OCI-LY1 (cell line): ENCODE data around the gene RAB25.

Experiments used
- H2AFZ ChIP-seq: fragments of 200-600 bp; sonication (generic), shearing (Covaris generic); 2 replicates; pipeline ENCODE4 v1.6.0; 2014; ENCODE audit warnings: antibody characterized with exemption, mild to moderate bottlenecking, low read length
- H3F3A ChIP-seq: fragments of 200-600 bp; sonication (generic), shearing (Covaris generic); 2 replicates; pipeline ENCODE4 v1.6.0; 2014; ENCODE audit warnings: mild to moderate bottlenecking, antibody characterized with exemption, low read length, moderate library complexity; ENCODE audit not compliant: insufficient read depth
- H3K27ac ChIP-seq: fragments of 200-600 bp; sonication (generic); 2 replicates; pipeline ENCODE4 v1.5.1; 2014; ENCODE audit warnings: low read length, mixed run types, mild to moderate bottlenecking, low read depth; ENCODE audit not compliant: poor library complexity, severe bottlenecking
- H3K27me3 ChIP-seq: fragments of 200-600 bp; sonication (generic); 2 replicates; pipeline ENCODE4 v1.6.0; 2014; ENCODE audit warnings: antibody characterized with exemption, mild to moderate bottlenecking, low read length, moderate library complexity; ENCODE audit not compliant: insufficient read depth
- H3K36me3 ChIP-seq: fragments of 200-600 bp; sonication (generic); 2 replicates; pipeline ENCODE4 v1.6.1; 2014; ENCODE audit warnings: mild to moderate bottlenecking, antibody characterized with exemption, low read length, moderate library complexity, mixed read lengths; ENCODE audit not compliant: insufficient read depth
- H3K4me1 ChIP-seq: fragments of 200-600 bp; sonication (generic); 2 replicates; pipeline ENCODE4 v1.5.1; 2014; ENCODE audit warnings: mild to moderate bottlenecking, low read length, moderate library complexity; ENCODE audit not compliant: insufficient read depth, severe bottlenecking
- H3K4me2 ChIP-seq: fragments of 200-600 bp; sonication (generic), shearing (Covaris generic); 2 replicates; pipeline ENCODE4 v1.6.1; 2014; ENCODE audit warnings: low read length
- H3K4me3 ChIP-seq: fragments of 200-600 bp; sonication (generic); 2 replicates; pipeline ENCODE4 v1.5.1; 2014; ENCODE audit warnings: low read length, low read depth, mild to moderate bottlenecking, mixed read lengths; ENCODE audit not compliant: poor library complexity, severe bottlenecking
- H3K79me2 ChIP-seq: fragments of 200-600 bp; shearing (Covaris generic); 2 replicates; pipeline ENCODE4 v1.6.1; 2016; ENCODE audit warnings: mixed run types, low read length, mixed read lengths; ENCODE audit not compliant: insufficient read depth
- H3K9ac ChIP-seq: fragments of 200-600 bp; sonication (generic), shearing (Covaris generic); 2 replicates; pipeline ENCODE4 v1.6.1; 2014; ENCODE audit warnings: mild to moderate bottlenecking, low read length, mixed read lengths
- H3K9me2 ChIP-seq: fragments of 200-600 bp; sonication (generic), shearing (Covaris generic); 2 replicates; pipeline ENCODE4 v1.6.1; 2014; ENCODE audit warnings: low read depth, mild to moderate bottlenecking, low read length, mixed read lengths
- H3K9me3 ChIP-seq: fragments of 200-600 bp; shearing (Covaris generic); 2 replicates; pipeline ENCODE4 v1.6.1; 2014; ENCODE audit warnings: low read length, mixed read lengths
- H4K20me1 ChIP-seq: fragments of 200-600 bp; sonication (generic), shearing (Covaris generic); 2 replicates; pipeline ENCODE4 v1.6.0; 2016; ENCODE audit warnings: mild to moderate bottlenecking, low read length; ENCODE audit not compliant: insufficient read depth
- CTCF ChIP-seq: fragments of 200-600 bp; sonication (generic), shearing (Covaris generic); IDR thresholded peaks from 2 replicates; pipeline ENCODE4 v1.5.1; 2017; ENCODE audit warnings: mild to moderate bottlenecking, antibody characterized with exemption, low read length, moderate library complexity, mixed read lengths
- EZH2 ChIP-seq: fragments of 200-600 bp; sonication (generic), shearing (Covaris generic); IDR thresholded peaks from 2 replicates; pipeline ENCODE4 v1.8.0; 2017; ENCODE audit warnings: borderline replicate concordance, mixed run types, mild to moderate bottlenecking, antibody characterized with exemption, low read length, moderate library complexity, mixed read lengths

Gene RAB25

DNA sequence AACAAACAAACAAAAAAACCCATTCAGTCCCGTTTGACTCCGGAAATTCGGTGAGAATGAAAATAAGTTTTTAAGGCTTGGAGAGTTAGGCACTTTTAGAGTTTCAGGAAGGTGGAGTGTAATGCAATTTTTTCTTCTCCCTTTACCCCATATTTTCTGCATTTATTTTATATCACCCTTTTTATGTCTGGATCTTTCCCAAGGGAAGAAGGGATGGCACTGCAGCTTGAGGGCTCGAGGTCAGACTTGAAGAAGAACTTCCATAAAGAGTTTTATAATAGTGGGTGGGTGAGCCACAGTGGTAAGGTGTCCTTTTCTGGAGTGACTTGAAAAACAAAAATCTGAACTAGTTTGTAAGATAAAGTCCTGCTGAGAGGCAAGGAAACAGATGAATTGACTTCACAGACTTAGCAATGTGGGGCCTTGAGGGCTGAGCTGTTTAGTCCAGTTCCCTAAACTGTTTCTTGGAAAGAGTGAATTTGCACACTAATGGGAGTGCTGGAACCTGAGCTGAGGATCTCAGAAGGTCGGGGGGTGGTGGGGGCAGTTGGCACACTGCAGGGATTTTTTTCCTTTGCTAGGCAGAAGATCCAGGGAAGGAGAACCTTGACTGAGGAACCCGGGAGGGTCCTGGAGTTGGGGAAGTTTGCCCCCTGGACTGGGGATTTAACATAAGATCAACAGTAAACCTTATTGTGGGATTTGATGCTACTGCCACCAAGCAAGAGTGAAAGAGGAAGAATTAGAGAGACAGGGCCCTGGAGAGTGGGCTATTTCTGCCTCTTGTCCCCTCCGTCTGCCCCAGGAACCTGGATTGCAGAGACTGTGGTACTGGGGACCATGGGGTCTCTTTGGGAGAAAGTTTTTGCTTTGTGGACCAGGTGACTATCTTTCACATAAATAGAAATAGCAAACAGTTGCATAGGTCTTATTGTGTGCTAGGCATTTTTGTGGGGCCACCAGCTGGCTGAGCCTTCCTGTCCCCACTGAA lies 23.1 kb downstream of the RAB25 start:
- Histone ChIP-seq H4K20me1 (no peaks in the 10 kb centered on the region), H3K9me2 (no peaks in the 10 kb centered on the region), H3K9ac (no peak overlapping the region), H3K9me3 (no peaks in the 10 kb centered on the region), H3F3A (no peaks in the 10 kb centered on the region), H3K27ac (no peak overlapping the region), H3K79me2 (no peaks in the 10 kb centered on the region), H3K27me3 (peaks cover 10% of the 10 kb centered on the region; the same call in 1 of the 2 replicates), H3K36me3 (no peaks in the 10 kb centered on the region), H3K4me2 (no peak overlapping the region), H3K4me1 (peaks cover 15% of the 10 kb centered on the region), H3K4me3 (no peak overlapping the region), H2AFZ (no peak overlapping the region)
- TF ChIP-seq CTCF: no peak
- TF ChIP-seq EZH2: no peak

DNA sequence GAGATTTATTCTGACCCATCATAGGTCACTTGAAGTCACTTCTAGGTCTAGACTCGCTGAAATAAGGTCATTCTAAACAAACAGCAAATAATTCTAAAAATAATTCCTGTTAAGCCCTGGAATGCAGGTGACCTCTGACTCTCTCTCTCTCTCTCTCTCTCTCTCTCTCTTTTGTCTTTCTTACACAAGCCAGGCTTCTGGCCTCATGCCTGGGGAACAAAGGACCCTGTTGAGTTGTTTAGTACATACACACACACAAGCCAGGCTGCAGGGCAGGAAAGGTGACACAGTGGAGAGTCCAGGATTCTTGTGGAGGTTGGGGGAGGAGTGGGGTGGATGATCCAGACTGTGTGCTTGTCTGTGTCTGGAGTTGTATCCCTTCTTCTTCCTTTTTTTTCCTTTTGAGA lies 25.3 kb downstream of the RAB25 start:
- Histone ChIP-seq H2AFZ (no peak overlapping the region), H3K27ac (no peak overlapping the region), H3K79me2 (no peaks in the 10 kb centered on the region), H3K9me2 (no peaks in the 10 kb centered on the region), H3K9me3 (no peaks in the 10 kb centered on the region), H3K4me3 (no peak overlapping the region), H3K36me3 (no peaks in the 10 kb centered on the region), H3K4me2 (no peak overlapping the region), H4K20me1 (no peaks in the 10 kb centered on the region), H3K9ac (no peak overlapping the region), H3K4me1 (peaks cover 14% of the 10 kb centered on the region), H3K27me3 (peaks cover 5% of the 10 kb centered on the region; the same call in 1 of the 2 replicates), H3F3A (no peaks in the 10 kb centered on the region)
- TF ChIP-seq EZH2 (no peak), CTCF (no peak)

DNA sequence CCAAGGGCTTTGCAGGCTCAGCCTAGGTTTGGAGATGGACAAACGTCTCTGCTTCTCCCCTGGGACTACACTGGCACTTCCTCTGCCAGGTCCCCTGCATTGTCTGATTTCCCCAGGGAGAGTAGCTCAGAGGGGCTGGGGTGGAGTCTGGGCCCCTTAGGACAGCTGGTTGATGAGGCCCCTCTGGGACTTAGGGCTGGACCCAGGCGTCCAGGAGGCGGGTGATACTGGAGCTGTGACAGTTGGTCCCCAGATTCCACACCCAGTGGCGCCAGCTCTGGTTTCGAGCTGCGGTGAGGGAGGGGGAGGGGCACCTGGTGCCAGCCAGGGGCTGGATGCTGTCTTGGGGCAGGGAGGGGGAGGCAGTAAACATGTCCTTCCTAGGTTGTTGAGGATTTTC lies 28.7 kb downstream of the RAB25 start:
- no peaks in the 10 kb centered on the region for H3K9me2 ChIP-seq
- no peaks in the 10 kb centered on the region for H3K9me3 ChIP-seq
- no peak overlapping the region for H3K4me3 ChIP-seq
- H3K9ac ChIP-seq: no peak overlapping the region
- peaks cover 6% of the 10 kb centered on the region; the same call in 1 of the 2 replicates for H3K27me3 ChIP-seq
- H3K36me3 ChIP-seq: no peaks in the 10 kb centered on the region
- H3K27ac ChIP-seq: no peak overlapping the region
- no peaks in the 10 kb centered on the region for H3K79me2 ChIP-seq
- no peak for TF ChIP-seq EZH2
- no peak for TF ChIP-seq CTCF
- no peaks in the 10 kb centered on the region for H3F3A ChIP-seq
- H3K4me1 ChIP-seq: no peaks in the 10 kb centered on the region
- no peak overlapping the region for H3K4me2 ChIP-seq
- H2AFZ ChIP-seq: no peak overlapping the region
- no peaks in the 10 kb centered on the region for H4K20me1 ChIP-seq
